GM12873 (cell line): ENCODE data around the gene TBC1D22B.

ENCODE experiments used
- CTCF ChIP-seq: IDR thresholded peaks from 2 replicates; pipeline ENCODE4 v1.5.1; 2012; ENCODE audit warnings: low read depth, mild to moderate bottlenecking, moderate library complexity, low read length, control low read depth; ENCODE audit not compliant: insufficient read depth; ENCODE audit errors: missing control alignments

TBC1D22B gene

DNA sequence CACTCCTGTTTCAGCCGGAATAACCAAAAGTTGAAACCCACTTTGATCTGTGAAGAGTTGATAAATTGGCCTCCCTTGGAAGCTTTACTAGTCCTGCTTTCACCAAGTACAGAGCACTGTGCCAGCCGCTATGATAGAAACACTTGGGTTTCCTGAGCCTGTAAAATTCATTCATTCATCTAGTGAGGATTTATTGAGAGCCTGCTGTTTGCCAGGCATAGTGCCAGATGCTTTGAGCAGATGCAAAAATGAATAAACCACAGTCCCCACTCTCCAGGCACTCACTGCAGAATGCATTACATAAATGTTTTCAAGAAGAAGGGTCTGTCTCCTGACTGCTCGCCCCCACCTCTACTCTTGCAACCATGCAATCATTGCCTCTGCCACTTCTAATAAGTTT, 25.7 kb downstream of the TBC1D22B start:
- no peak for TF ChIP-seq CTCF

DNA sequence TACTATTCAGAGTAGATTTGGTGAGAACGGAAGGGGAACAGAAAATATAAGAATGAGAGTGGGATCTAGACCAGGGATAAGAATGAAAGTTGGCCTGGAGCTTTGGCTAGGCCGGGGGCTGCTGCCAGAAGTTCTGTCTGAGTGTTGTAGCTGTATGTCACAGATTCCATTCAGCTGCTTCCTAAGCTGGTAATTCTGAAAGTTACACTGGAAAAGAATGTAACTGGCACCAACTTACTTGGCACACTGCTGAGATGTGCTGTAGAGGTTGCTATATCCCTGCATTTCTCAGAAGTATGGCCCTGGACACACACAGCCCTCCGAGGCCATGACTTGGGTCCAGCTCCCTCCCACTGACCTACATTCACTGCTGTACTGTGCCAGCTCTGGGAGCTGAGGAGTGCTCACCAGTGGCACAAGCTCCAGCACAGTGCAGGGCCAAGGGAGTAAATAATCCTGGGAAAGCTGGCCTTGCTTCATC, 26.1 kb downstream of the TBC1D22B start:
- no peak for TF ChIP-seq CTCF

DNA sequence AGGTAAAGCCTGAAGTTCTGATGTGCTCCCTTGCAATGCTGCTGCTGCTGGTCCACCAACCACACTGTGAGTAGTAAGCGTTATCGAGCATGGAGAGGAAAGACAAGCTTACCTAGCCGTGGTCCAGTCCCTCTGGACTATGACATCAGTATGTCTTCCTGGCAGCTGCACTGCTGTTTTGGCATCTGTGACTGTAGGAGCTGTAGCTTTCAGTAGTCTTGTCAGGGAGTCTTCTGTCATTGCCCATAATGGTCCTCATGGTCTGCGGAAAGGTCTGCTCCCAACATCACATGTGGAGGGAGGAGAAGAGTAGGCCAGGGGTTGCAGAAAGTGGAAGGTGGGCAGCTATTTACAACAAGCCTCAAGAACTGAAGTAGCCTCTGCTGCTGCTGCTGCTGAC, 27.2 kb downstream of the TBC1D22B start:
- TF ChIP-seq CTCF: no peak

- no peak for TF ChIP-seq CTCF
Observed at GRCh38 chr6:37285861-37286311, 28.3 kb downstream of the TBC1D22B start.

DNA sequence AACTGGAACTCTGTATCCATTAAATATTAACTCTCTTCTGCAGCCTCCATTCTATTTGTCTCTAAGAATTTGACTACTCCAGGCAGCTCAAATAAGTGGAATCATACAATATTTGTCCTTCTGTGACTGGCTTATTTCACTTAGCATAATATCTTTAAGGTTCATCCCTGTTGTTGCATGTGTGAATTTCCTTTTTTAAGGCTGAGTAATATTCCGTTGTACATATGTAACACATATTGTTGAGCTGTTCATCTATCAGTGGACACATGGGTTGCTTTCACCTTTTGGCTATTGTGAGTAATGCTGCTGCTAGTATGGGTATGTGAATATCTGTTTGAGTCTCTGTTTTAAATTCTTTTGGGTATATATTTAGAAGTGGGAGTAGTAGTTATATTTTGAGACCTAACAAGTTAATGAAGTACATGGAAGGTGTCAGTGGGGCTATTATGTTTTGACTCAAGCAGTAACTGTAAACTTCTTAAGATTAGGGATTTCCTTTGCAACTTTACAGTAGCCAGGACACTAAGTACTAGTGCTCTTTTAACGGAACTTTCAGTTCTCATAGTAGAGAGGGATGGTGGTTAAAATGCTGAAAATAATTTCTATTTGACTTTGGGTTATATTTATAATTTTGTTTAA, 30.1 kb downstream of the TBC1D22B start:
- no peak for TF ChIP-seq CTCF

- no peak for TF ChIP-seq CTCF
Observed at GRCh38 chr6:37288247-37288646, 30.7 kb downstream of the TBC1D22B start.

DNA sequence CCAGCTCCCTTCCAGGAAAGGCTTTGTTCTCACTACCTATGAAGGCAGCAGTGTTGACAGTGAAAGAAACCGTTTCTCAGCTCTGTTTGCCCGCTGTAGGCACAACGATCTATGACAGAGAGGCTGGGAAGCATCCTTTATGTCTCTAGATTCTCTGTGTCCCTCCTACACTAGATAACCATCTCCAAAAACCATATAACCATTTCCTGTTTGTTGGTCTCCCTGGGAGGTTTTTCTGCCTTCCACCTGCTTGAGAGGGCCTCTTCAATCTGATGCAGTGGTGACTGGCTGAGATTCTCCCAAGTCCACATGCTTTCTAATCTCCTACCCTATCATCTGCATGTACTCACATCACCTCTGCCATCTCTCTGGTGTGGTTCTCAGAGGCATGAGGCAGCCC, 32.4 kb downstream of the TBC1D22B start:
- no peak for TF ChIP-seq CTCF
